K562 (cell line): ENCODE data around the gene CTDSP1. TPM values are rescaled to one million over a fixed set of nuclear protein-coding genes. Genes with fewer than 3 reads are reported as not detected.
A peak's percentile ranks its signal among the peaks of the same experiment; 100 is the strongest.

Experiments
- ATF7 ChIP-seq: fragments of 450-650 bp; IDR thresholded peaks from 2 replicates; pipeline ENCODE4 v1.7.1; 2014; ENCODE audit warnings: mild to moderate bottlenecking, moderate library complexity
- BRD4 ChIP-seq: fragments of 200-600 bp; sonication (generic); IDR thresholded peaks from 2 replicates; pipeline ENCODE4 v1.6.1; 2017; ENCODE audit warnings: inconsistent platforms
- CAMTA2 ChIP-seq: fragments of 250-450 bp; sonication (Bioruptor Pico); conservative IDR thresholded peaks from 2 replicates; pipeline ENCODE4 v1.5.1; 2022
- CC2D1A ChIP-seq: fragments of 450-650 bp; IDR thresholded peaks from 2 replicates; pipeline ENCODE4 v1.6.1; 2017; ENCODE audit warnings: mild to moderate bottlenecking
- CHD2 ChIP-seq: IDR thresholded peaks from 2 replicates; pipeline ENCODE4 v1.6.1; 2011; ENCODE audit warnings: low read depth, low read length
- DNMT1 ChIP-seq: fragments of 450-650 bp; IDR thresholded peaks from 2 replicates; pipeline ENCODE4 v1.6.1; 2016; ENCODE audit warnings: antibody characterized with exemption, mild to moderate bottlenecking
- DPF2 ChIP-seq: fragments of 450-650 bp; IDR thresholded peaks from 2 replicates; pipeline ENCODE4 v1.6.1; 2016
- HNRNPK ChIP-seq: fragments of 200-400 bp; formaldehyde crosslinking; IDR thresholded peaks from one replicate; pipeline ENCODE4 v1.6.1; 2018; ENCODE audit warnings: mild to moderate bottlenecking, low read depth, low read length; ENCODE audit not compliant: poor library complexity, severe bottlenecking
- MIER1 ChIP-seq: fragments of 450-650 bp; IDR thresholded peaks from 2 replicates; pipeline ENCODE4 v1.6.1; 2016; ENCODE audit warnings: antibody characterized with exemption, mild to moderate bottlenecking, low read depth
- NFE2L1 ChIP-seq: fragments of 450-650 bp; IDR thresholded peaks from 2 replicates; pipeline ENCODE4 v1.6.1; 2016; ENCODE audit warnings: missing genetic modification characterization, low read depth, mild to moderate bottlenecking, missing compliant biosample characterization, moderate library complexity, borderline replicate concordance
- NR2C2 ChIP-seq, 2 experiments: fragments of 200-800 bp in 1 of 2; sonication (Bioruptor generic) in 1 of 2; sonication (generic) in 1 of 2; formaldehyde crosslinking in 1 of 2; IDR thresholded peaks; 2 replicates each; pipeline versions ENCODE4 v1.6.1 to v1.8.0; 2016 to 2022; ENCODE audit warnings: mild to moderate bottlenecking in 1 of 2, missing compliant biosample characterization in 1 of 2, missing genetic modification characterization in 1 of 2, missing genetic modification reagents in 1 of 2
- PCBP1 ChIP-seq: fragments of 200-400 bp; formaldehyde crosslinking; IDR thresholded peaks from 2 replicates; pipeline ENCODE4 v1.6.1; 2018; ENCODE audit warnings: mild to moderate bottlenecking, low read depth, low read length; ENCODE audit not compliant: poor library complexity, severe bottlenecking
- RFX5 ChIP-seq: IDR thresholded peaks from 2 replicates; pipeline ENCODE4 v1.6.1; 2011; ENCODE audit warnings: low read depth, mild to moderate bottlenecking, improper control_type of control experiment, low read length
- SMARCA4 ChIP-seq: fragments of 450-650 bp; IDR thresholded peaks from 2 replicates; pipeline ENCODE4 v1.6.1; 2016
- ZEB2 ChIP-seq: fragments of 450-650 bp; IDR thresholded peaks from 2 replicates; pipeline ENCODE4 v1.6.1; 2016
- ZKSCAN8 ChIP-seq: fragments of 200-800 bp; sonication (Bioruptor generic); IDR thresholded peaks from 2 replicates; pipeline ENCODE4 v1.6.1; 2016; ENCODE audit warnings: missing genetic modification characterization, missing compliant biosample characterization
- ZNF133 ChIP-seq: fragments of 250-450 bp; sonication (Bioruptor Pico); IDR thresholded peaks from 2 replicates; pipeline ENCODE4 v1.4.0; 2020; ENCODE audit warnings: mild to moderate bottlenecking
- ZNF146 ChIP-seq: IDR thresholded peaks from one replicate; pipeline ENCODE4 v1.6.1; 2018; ENCODE audit warnings: missing compliant biosample characterization; ENCODE audit not compliant: unreplicated experiment
- ZNF668 ChIP-seq: fragments of 250-450 bp; sonication (Bioruptor Pico); IDR thresholded peaks from 2 replicates; pipeline ENCODE4 v1.8.0; 2022; ENCODE audit warnings: mild to moderate bottlenecking, inconsistent platforms
- polyA plus RNA-seq, 8 experiments: library from polyadenylated mRNA; depleted of rRNA in 4 of 8; stranded (reverse) in 5 of 8; unstranded in 3 of 8; fragments of >200 nt; fragmentation: Nextera tagmentation in 2 of 8; fragmentation: Illumina TruSeq in 1 of 8; extraction: Ambion mirVana in 2 of 8; extraction: Trizol in 1 of 8; gene quantifications; 2 replicates each; pipeline versions ENCODE4 v1.2.1 to v1.2.3, GENCODE V29; 2011 to 2014; ENCODE audit warnings: inconsistent platforms in 1 of 8, missing spikeins in 1 of 8
- total RNA-seq, 7 experiments: library from RNA; depleted of rRNA in 6 of 7; stranded (reverse); fragments of >200 nt in 6 of 7; fragmentation: Illumina TruSeq in 2 of 7; extraction: Trizol in 2 of 7; gene quantifications; 2 replicates each; pipeline versions ENCODE4 v1.2.1 to v1.2.3, GENCODE V29; 2011 to 2021; ENCODE audit warnings: low replicate concordance in 1 of 7
- TF ChIP-seq, protein P1 (sequence below): fragments of 250-450 bp; sonication (Bioruptor Pico); IDR thresholded peaks from 2 replicates; pipeline ENCODE4 v1.8.0; 2022; ENCODE audit warnings: moderate library complexity, mild to moderate bottlenecking, inconsistent platforms
- TF ChIP-seq, protein P2 (sequence below), 2 experiments: fragments of 450-650 bp; conservative IDR thresholded peaks; 2 replicates each; pipeline ENCODE4 v1.6.1; 2017; ENCODE audit warnings: mild to moderate bottlenecking in 2 of 2, moderate library complexity in 2 of 2
- TF ChIP-seq, protein P3 (sequence below): fragments of 200-800 bp; sonication (Bioruptor generic); IDR thresholded peaks from 2 replicates; pipeline ENCODE4 v1.6.1; 2017; ENCODE audit warnings: missing genetic modification characterization, missing compliant biosample characterization
- TF ChIP-seq, protein P4 (sequence below): IDR thresholded peaks from 2 replicates; pipeline ENCODE4 v1.6.1; 2011; ENCODE audit not compliant: insufficient read length; ENCODE audit errors: extremely low read depth
- TF ChIP-seq, protein P5 (sequence below): fragments of 450-650 bp; IDR thresholded peaks from 2 replicates; pipeline ENCODE4 v1.6.1; 2017; ENCODE audit warnings: mild to moderate bottlenecking, moderate library complexity

CTDSP1 gene
- total and polyA plus RNA-seq, 9 of the 15 experiments (the other 6 are each of a cell fraction or from before 2014, with no cell fraction given): 2.4 to 74.8 (median 45.8) TPM

DNA sequence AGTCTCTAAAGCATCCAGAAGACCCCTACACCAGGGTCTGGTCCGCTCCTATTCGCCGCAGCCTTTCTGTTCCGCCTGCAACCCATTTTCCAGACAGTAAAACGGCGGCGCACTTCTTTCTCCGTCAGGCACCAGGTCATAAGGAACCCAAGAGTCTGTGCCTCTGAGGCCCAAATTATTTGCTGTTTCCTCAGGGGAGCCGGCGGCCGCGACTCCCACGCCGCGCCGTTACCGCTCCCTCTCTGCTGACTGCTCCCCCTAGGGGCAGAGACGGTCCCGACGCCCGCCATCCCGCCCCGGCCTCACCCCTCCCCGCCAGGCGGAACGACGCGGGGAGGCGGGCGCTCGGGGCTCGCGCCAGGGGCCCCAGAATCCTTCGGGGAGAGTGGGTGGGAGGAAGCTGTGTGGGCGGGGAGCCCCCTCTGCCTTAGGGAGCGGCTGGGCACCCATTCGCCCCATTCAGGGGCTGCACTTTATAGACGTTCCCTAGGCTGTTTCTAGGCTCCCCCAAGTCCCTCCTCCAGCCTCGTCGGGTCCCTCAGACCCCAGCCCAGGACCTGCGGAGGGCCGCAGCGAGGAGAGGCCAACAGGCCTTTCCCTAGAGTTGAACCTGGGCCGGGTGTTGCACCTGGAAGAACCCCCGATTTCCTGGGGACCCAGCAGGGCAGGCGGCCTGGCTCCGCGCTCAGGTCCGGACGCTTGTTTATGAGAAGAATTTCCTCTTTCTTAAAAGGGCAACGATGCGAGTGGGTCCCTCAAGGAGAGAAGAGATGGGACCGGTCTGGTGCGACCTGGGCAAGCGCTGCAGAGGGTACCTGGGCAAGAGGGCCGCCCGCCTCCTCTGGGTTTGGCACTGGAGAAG lies 3.6 kb upstream of the CTDSP1 start (continued):
- TF ChIP-seq, protein P1, sequence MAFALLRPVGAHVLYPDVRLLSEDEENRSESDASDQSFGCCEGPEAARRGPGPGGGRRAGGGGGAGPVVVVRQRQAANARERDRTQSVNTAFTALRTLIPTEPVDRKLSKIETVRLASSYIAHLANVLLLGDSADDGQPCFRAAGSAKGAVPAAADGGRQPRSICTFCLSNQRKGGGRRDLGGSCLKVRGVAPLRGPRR: no peak
- no peak for TF ChIP-seq ZNF668 (CRISPR knock-in tag)
- TF ChIP-seq, protein P2, sequence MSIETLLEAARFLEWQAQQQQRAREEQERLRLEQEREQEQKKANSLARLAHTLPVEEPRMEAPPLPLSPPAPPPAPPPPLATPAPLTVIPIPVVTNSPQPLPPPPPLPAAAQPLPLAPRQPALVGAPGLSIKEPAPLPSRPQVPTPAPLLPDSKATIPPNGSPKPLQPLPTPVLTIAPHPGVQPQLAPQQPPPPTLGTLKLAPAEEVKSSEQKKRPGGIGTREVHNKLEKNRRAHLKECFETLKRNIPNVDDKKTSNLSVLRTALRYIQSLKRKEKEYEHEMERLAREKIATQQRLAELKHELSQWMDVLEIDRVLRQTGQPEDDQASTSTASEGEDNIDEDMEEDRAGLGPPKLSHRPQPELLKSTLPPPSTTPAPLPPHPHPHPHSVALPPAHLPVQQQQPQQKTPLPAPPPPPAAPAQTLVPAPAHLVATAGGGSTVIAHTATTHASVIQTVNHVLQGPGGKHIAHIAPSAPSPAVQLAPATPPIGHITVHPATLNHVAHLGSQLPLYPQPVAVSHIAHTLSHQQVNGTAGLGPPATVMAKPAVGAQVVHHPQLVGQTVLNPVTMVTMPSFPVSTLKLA (conservative IDR thresholded peaks at IDR 0.05): peak; percentile 62 to 82
- TF ChIP-seq ZNF146 (CRISPR knock-in tag): no peak
- 0 out of 2 replicates have a peak, but pooled peaks have one; percentile 11 for TF ChIP-seq DPF2
- peak; percentile 100 for TF ChIP-seq MIER1
- TF ChIP-seq ZKSCAN8 (CRISPR knock-in tag): peak; percentile 26; the same call in 1 of the 2 replicates
- TF ChIP-seq NFE2L1 (tag): no peak
- no peak for TF ChIP-seq DNMT1
- TF ChIP-seq, protein P3, sequence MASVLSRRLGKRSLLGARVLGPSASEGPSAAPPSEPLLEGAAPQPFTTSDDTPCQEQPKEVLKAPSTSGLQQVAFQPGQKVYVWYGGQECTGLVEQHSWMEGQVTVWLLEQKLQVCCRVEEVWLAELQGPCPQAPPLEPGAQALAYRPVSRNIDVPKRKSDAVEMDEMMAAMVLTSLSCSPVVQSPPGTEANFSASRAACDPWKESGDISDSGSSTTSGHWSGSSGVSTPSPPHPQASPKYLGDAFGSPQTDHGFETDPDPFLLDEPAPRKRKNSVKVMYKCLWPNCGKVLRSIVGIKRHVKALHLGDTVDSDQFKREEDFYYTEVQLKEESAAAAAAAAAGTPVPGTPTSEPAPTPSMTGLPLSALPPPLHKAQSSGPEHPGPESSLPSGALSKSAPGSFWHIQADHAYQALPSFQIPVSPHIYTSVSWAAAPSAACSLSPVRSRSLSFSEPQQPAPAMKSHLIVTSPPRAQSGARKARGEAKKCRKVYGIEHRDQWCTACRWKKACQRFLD (CRISPR knock-in tag): no peak
- TF ChIP-seq BRD4: no peak
- no peak for TF ChIP-seq CAMTA2 (CRISPR knock-in tag)
- 0 out of 2 replicates have a peak, but pooled peaks have one; percentile 60 for TF ChIP-seq CC2D1A
- TF ChIP-seq ATF7: peak; percentile 77
- TF ChIP-seq CHD2: no peak
- peak; percentile 17; the same call in 1 of the 2 replicates for TF ChIP-seq NR2C2 (CRISPR knock-in tag; IDR thresholded peaks at IDR 0.05)
- TF ChIP-seq NR2C2 (tag; IDR thresholded peaks at IDR 0.05): peak; percentile 18; the same call in 1 of the 2 replicates
- TF ChIP-seq, protein P4, sequence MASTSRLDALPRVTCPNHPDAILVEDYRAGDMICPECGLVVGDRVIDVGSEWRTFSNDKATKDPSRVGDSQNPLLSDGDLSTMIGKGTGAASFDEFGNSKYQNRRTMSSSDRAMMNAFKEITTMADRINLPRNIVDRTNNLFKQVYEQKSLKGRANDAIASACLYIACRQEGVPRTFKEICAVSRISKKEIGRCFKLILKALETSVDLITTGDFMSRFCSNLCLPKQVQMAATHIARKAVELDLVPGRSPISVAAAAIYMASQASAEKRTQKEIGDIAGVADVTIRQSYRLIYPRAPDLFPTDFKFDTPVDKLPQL: no peak
- no peak for TF ChIP-seq HNRNPK
- no peak for TF ChIP-seq RFX5
- TF ChIP-seq, protein P5, sequence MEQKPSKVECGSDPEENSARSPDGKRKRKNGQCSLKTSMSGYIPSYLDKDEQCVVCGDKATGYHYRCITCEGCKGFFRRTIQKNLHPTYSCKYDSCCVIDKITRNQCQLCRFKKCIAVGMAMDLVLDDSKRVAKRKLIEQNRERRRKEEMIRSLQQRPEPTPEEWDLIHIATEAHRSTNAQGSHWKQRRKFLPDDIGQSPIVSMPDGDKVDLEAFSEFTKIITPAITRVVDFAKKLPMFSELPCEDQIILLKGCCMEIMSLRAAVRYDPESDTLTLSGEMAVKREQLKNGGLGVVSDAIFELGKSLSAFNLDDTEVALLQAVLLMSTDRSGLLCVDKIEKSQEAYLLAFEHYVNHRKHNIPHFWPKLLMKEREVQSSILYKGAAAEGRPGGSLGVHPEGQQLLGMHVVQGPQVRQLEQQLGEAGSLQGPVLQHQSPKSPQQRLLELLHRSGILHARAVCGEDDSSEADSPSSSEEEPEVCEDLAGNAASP: no peak
- no peak for TF ChIP-seq ZNF133 (CRISPR knock-in tag)
- TF ChIP-seq SMARCA4: no peak
- no peak for TF ChIP-seq PCBP1
- TF ChIP-seq ZEB2: no peak
